T-helper 2 cell (primary cell): ENCODE measurements around the gene KRT7.

Experiments used
- DNase-seq, 5 experiments: peaks; one replicate each; pipeline versions ENCODE4 v3.0.0 to v3.0.0-alpha.2; 2012 to 2022
- total RNA-seq, 2 donors: gene quantifications; one replicate each; lab custom pipeline; 2026; lab: John Stamatoyannopoulos, UW

KRT7 gene
- total RNA-seq, result 0 to 0.27 reads per million in 2 donors

GRCh38 chr12:52232674-52233461 is at the start of gene KRT7:
TSS of gene KRT7 (plus strand) at chr12:52233243. CDS start at chr12:52233297, 54 bp downstream.
- no peak for DNase-seq

- DNase-seq, result no peak
Measured at GRCh38 chr12:52183544-52183910, 49.5 kb upstream of the KRT7 start.

- no peak for DNase-seq
Measured at GRCh38 chr12:52183971-52184370, 49.1 kb upstream of the KRT7 start.

DNA sequence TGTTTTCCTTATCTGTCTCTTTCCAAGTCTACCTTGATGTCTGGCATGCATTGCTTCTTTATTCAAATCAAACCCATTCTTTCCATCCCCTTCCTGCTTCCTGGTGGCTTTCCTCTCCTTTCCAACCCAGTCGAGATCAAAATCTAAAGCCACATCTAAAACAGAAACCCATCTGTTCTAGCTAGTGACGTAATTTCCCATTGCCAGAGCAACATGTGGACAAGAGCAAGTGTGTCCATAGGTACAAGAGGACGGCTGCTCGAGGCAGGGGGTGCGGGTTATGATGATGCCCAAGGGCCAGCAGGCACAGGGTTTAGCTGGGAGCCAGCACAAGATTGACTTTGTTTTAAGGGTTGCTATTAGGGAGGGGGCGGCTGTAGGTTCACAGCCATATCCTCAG is 48.2 kb upstream of the KRT7 start:
- DNase-seq, result no peak

DNA sequence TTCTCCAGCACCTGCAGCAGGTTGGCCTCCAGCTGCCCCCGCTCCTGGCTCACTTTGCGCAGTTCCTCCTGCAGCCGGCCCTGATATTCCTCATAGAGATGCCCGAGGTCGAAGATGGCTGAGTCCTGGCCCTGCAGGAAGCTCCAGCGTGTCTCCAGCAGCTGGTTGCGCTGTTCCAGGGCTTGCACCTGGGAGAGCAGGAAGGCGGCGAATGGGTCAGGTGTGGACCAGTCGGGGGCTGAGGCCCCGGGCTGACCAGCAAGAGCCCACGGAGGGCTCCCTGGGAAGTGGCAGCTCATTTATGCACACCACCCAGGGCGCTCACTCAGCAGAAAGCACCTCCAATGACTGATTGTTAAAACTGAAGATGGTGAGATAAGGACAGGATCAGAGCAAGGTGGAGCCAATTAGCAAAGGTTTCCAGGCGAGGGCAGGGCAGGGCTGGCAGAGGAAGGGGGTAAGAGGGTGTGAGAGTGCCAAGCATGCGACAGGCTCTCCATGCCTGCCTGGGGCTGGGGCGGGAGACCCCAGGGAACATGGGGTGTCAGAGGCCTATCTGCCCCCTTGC is 47.6 kb upstream of the KRT7 start:
- DNase-seq, result no peak

DNA sequence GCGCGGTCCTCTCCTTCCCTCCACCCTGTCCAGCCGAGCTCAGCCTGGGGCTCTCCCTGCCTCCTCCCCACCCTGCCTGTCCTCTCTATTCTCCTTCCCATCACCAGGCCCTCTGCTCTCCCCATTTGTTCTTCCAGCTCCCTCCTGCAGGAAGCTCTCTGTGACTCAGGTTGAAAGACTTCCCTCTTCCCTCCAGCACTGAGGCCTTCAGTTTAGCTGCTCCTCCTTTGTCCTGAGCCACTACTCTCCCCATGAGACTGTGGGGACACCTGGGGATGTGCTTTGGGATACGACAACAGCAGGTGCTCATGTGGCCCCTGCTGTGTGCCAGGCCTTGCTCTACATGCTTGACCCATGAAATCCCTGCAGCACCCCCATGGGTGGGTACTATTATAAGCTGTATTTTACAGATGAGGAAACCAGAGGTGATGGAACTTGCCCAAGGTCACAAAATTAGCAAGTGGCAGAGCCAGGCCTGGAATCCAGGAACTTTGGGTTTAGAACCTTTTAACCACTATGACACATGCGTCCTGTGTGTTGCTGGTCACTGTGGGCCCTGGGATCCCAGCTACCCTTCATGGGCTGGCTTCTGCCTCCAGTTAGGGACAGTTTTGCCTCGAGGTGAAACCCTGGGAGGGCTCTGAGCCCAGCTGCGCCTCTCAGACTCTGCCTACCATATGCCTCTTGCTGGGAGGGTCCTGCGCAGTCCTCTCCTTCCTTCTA is 46.8 kb upstream of the KRT7 start:
- DNase-seq, result no peak

DNA sequence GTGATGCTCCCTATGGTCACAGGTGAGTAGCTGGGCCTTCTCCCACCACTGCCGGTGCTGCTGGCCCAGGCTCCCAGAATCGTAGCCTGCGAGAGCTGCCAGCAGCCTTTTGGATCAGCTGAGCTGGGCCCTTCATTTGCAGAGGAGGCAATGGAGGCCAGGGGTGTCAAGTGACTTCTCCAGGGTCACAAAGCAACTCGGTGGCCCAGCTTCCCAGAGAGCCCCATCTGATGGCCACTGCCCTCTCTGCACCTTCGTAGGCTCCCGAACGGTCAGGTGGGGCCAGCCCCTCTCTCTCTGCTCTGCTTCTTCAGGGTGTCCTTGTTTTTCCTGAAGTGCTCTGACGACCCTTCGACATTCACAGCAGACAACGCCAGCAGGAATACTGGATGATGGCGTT is 45.8 kb upstream of the KRT7 start:
- no peak for DNase-seq

GRCh38 chr12:52187640-52188039 is 45.4 kb upstream of the KRT7 start:
- DNase-seq, result no peak

DNA sequence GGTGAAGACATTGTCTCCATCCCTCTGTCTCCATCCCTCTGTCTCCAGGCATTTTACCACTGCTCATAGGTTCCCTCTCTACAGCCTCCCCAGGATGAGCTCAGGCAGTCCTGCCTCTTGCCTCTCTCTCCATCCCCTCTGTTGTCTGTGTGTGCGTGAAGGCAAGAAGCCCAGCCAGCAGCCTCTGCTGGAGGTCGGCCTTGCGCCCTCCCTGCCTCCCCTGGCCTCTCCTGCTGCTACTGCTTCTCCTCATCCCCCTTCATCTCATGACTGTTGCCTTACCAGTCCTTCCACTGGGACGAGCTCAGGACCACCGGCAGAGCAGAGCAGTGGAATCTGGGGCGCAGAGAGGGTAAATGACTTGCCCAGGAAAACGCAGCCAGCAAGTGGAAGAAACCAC is 44.4 kb upstream of the KRT7 start:
- DNase-seq, result no peak

DNA sequence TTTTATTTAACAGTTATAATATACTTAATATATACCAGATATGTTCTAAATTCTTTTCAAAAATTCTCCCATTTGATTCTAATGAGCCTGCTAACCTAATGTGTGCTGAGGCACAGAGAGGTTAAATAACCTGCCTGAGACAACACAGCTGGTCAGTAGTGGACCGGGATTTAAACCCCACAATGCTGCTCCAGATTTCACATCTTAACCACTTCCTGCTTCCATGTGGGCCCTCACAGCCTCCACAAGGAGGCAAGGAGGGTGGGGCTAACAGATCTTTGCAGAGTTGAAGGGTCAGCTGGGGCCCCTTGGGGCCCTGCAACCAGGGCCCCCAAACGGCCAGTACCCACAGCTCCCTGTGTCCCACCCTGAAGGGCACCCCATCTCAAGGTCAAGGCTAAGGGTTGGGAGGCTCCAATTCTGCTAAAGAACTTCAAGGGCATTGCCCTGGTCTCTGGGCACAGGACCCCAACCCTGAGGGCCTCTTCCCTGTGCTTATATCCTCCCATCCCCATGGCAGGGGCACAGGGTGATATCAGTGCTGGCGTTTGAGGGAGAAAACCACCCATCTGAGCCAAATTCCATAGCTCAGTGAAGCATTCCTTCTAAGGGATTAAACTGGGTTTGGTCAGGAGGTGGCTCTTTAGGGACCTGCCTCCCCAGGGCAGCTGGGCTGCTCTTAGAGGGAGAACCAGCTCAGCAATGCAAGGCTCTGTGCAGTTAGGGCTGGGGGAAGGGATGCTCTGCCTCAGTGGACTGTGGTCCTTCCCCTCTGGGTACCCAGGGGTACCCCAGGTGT is 43.5 kb upstream of the KRT7 start:
- no peak for DNase-seq

DNA sequence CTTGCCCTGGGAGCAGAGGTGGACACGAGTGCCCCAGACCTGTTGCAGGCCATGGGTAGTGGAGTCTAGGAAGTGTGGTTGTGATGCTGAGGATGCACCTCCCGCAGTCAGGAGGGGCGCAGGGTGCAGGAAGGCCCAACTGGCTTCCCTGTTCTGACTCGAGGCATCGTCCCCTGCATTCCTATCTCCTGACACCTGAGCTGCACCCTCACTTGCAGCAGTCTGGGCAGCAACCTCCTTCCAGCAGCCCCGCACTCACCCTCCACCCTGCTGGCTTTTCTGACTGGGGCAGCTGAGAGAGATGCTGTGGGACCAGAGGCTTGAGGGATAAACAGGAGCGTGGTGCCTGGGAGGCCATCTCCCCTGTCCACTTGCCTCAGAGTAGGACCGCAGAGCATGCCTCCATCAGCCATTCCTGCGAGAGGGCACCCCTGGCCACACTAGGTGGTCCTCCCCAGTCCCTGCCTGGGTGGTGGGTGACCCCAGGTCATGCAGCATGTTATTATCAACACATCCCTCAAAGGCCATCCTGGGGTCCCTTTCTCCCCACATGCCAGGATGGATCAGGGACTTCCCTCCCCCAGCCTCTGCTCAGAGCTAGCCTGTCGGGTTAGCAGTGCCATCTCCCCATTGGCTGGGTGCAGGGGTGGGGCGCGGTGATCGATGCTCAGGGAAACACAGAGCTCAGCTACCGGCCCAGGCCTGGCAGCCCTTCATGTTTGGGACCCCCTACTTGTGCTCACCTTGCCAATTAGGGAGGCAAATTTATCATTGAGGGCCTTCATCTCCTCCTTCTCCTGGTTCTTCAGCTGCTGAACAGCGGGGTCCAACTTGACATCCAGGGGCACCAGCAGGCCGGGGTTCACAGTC is 41.9 kb upstream of the KRT7 start:
- DNase-seq, result no peak

- peak in 1 of 5 experiments; percentile 15 for DNase-seq
Measured at GRCh38 chr12:52191841-52192791, 40.9 kb upstream of the KRT7 start, which contains the start of gene KRT80. TSS of gene KRT80 (minus strand) at chr12:52192014. CDS start at chr12:52191902, 112 bp downstream.

DNA sequence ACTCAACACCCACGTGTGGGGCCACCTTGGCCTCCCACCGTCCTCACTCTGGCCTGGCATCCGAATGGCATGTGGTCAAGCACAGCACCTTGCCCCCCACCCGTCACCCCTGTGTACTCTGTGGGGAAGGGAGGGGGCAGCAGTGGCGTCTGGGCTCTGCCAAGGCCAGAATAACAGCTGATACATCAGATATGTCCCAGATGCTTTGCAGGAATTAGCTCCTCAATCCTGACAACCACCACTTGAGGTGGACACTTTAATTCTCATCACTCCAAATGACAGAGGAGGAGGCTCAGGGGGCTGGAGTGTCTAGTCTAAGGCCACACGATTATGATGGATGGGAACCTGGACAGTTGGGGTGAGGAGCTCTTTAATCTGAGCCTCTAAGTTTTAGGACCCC is 39.5 kb upstream of the KRT7 start:
- no peak for DNase-seq

DNA sequence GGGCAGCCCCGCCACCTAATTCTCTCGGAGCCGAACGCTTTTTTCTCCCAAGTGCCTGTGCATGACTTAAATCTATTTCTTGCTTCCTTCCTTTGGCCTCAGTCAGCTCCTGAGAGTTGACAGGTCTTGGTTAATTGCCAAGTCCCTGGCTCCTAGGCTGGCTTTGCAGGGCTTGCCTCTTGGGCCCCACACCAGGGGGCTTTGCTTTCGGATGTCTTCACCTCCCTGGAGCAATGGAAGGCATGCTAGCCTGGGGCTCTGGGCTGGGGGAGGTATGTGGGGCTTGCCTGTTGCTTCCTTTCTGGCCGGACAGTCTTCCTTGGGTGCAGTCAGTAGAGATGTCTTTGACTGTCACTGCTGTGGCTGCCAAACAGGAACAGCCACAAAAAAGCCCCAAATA is 39.1 kb upstream of the KRT7 start:
- no peak for DNase-seq

DNA sequence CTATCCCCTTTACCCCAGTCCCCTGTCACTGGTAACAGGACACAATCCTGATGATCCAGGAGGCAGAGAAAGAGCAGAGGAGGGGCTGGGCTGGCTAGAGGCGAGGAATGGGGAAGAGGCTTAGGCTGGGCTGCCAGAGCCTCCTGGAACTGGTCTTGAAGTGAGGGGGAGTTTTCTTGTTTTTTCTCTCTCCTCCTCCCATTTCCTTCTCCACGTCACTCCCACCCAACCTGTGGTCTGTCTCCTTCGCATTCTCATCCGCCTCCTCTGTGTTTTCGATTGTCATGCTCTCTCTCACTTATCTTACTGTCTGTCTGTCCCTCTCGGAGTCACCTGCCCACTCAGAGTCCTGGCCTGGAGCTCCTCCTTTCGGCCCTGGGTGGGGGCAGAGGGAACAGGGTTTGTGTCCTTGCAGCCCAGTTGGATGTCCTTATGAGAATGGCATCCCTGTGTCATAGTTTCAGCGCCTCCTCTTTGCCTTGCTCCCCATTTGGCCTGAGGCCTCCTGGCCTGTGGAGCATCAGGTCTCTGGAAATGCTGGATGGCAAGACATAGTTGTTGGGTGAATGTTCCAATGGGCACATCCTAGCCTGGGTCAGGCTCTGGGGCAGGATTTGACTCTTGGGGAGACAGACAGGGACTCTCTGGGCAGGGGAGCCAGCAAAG is 37.8 kb upstream of the KRT7 start:
- DNase-seq, result no peak

DNA sequence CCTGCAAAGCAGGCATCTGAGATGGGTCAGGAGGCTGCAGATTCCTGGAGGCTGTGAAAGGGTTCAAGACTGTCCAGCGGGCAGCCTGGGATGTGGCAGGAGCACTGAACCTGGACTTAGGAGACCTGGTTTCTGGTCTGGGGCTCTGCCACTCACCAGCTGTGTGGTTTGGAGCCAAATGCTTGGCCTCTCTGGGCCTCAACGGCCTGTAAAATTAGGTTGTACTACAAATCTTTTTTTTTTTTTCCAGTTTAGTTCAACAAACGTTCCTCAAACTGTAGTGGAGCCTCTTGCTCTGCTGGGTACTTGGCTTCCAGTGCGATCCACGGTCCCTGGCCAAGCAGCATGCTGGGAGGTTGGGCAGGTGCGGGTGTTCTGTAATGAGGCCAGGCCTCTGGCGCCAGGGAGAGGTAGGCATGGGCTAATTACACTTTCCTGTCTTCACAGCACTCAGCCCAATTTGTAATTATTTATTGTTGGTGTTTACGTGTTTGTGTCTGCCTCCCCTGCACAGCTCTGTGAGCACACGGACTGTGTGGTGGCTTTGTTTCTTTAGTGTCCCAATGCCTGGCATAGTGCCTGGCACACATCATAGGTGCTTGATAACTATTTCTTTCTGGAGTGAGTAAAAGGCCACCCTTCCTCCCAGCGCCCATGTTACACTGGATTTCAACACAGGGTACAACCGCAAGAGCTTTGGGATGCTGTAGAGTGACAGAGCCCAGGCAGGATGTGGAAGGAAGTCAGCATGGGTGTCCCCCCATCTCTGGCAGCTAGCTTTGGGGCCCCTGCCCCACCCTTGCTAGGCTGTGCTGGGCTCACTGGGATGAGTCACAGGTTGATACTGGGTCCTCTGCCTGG is 35.4 kb upstream of the KRT7 start:
- DNase-seq, result no peak

DNA sequence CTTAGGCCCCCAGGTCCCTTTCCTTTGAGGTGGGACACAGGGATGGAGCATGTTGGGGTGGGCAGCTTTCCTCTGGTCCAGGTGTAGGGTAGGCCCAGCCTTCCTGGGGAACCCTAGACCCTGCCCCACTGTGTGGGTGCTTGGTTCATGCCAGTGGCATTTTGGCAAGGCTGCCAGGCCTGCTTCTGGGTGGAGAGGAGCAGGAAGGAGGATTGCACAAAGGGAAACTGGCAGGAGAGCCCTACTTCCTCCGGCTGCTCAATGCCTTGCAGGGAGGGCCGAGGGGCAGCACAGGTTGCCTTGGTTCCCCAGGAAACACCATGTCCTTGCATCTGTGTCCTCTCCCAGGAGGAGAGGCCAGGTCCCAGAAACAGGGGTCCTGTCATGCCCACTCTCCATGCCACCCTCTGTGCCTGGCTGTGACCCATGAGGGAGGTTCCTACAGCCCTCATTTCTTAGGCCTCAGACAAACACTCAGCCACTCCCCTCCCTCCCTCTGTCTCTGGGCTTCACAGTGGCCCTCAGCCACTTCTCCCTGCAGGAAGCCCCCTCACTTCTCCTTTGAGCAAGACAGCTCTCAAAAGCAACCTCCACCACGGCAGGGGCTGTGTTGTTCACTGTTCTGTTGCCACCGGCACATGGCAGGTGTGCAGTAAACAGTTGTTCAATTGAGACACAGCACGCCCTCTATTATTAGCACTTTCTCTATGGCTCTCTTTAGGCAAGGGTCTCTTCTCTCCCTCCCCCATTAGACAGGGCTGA is 34.4 kb upstream of the KRT7 start:
- DNase-seq, result no peak

DNA sequence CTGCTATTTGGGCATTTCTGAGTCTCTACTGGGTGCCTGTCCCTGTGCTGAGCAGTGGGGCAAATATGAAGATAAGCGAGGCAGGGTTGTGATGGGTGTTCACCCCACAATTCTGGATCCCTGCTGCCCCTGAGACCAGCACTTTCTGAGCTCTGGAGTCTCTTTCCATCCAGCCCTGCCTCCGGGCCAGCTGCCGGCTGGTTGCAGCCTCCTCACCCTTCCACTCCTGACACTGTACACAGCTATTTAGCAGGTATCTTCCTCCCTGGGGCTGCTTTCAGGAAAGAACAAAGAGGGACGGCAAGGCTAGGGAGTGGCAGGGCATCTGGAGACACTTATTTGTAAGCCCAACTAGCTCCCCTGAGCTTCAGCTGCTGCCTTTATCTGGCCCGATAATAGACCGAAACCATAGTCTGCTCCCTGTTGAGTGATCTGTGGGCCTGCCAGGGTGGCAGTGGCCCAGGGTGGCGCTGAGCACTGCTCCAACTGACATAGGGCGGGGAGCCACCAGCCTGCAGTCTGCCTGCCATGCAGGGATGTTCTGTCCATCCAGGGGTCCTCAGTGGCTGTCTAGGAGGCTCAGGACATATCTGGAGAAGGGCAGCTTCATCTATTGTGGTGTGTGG is 33.6 kb upstream of the KRT7 start:
- DNase-seq, result no peak
